ENCODE results near the gene SMARCD1. TPM values are rescaled to one million over a fixed set of nuclear protein-coding genes. Genes with fewer than 3 reads are reported as not detected.

The SMARCD1 gene
- total and polyA plus RNA-seq, 2 experiments from 2014 or later = 124 to 287 TPM

- Mint-ChIP-seq H3K27ac (no peak overlapping the region), H3K9me3 (no peaks in the 10 kb centered on the region; the same call in 2 of the 3 replicates), H3K4me1 (peaks cover 18% of the 10 kb centered on the region; the same call in 2 of the 3 replicates), H3K36me3 (ENCODE audit: low read depth) (peaks cover 73% of the 10 kb centered on the region), H3K27me3 (ENCODE audit: insufficient read depth, low read depth, poor library complexity) (no peaks in the 10 kb centered on the region), H3K4me3 (no peak overlapping the region)
- H3K9me2 ChIP-seq (ENCODE audit: insufficient read depth) = no peaks in the 10 kb centered on the region
- H4K20me1 ChIP-seq (replicated peaks; ENCODE audit: insufficient read depth) = peaks cover 18% of the 10 kb centered on the region
- DNase-seq (ENCODE audit: low spot score) (no peak), ATAC-seq (no peak)
- no peak for TF ChIP-seq CREB1 (CRISPR knock-in tag; IDR thresholded peaks at IDR 0.05; ENCODE audit: low read depth)
- H3K4me2 ChIP-seq = no peak overlapping the region
- H3F3A ChIP-seq (replicated peaks; ENCODE audit: low read depth) = peaks cover 31% of the 10 kb centered on the region
- H3K4me3 ChIP-seq = no peak overlapping the region
- no peak overlapping the region for H2AFZ ChIP-seq
- no peaks in the 10 kb centered on the region for H3K27me3 ChIP-seq (ENCODE audit: insufficient read depth)
- peaks cover 5% of the 10 kb centered on the region for H3K4me1 ChIP-seq (ENCODE audit: insufficient read depth)
- peaks cover 58% of the 10 kb centered on the region for H3K36me3 ChIP-seq (ENCODE audit: insufficient read depth)
- no peak overlapping the region for H3K27ac ChIP-seq (ENCODE audit: low read depth)
- peaks cover 27% of the 10 kb centered on the region for H3K79me2 ChIP-seq (replicated peaks; ENCODE audit: insufficient read depth)
These were observed 2.9 kb downstream of the SMARCD1 start for GRCh38 chr12:50087995-50088394.

- H4K20me1 ChIP-seq (replicated peaks; ENCODE audit: insufficient read depth) = peaks cover 18% of the 10 kb centered on the region
- H3K9me3 Mint-ChIP-seq = no peaks in the 10 kb centered on the region; the same call in 2 of the 3 replicates
- H2AFZ ChIP-seq = no peak overlapping the region
- H3K27me3 ChIP-seq (ENCODE audit: insufficient read depth) = no peaks in the 10 kb centered on the region
- H3K4me2 ChIP-seq = no peak overlapping the region
- H3K79me2 ChIP-seq (replicated peaks; ENCODE audit: insufficient read depth) = peaks cover 27% of the 10 kb centered on the region
- no peaks in the 10 kb centered on the region for H3K9me2 ChIP-seq (ENCODE audit: insufficient read depth)
- no peaks in the 10 kb centered on the region for H3K27me3 Mint-ChIP-seq (ENCODE audit: insufficient read depth, low read depth, poor library complexity)
- H3F3A ChIP-seq (replicated peaks; ENCODE audit: low read depth) = peaks cover 31% of the 10 kb centered on the region
- no peak for TF ChIP-seq ZNF114 (CRISPR knock-in tag; IDR thresholded peaks at IDR 0.05)
- no peak for TF ChIP-seq ETS1 (IDR thresholded peaks at IDR 0.05)
- TF ChIP-seq CTCF (conservative IDR thresholded peaks at IDR 0.05; ENCODE audit: low read depth in 2 of 2) = peak; percentile 74 to 78
- peak; percentile 83 for DNase-seq (ENCODE audit: low spot score)
- H3K4me3 Mint-ChIP-seq = no peak overlapping the region; the same call in 2 of the 3 replicates
- H3K4me1 Mint-ChIP-seq = peaks cover 14% of the 10 kb centered on the region; the same call in 2 of the 3 replicates
- H3K4me3 ChIP-seq = no peak overlapping the region
- peak; percentile 4; the same call in 1 of the 3 replicates for ATAC-seq
- H3K36me3 ChIP-seq (ENCODE audit: insufficient read depth) = peaks cover 65% of the 10 kb centered on the region
- no peak overlapping the region for H3K27ac ChIP-seq (ENCODE audit: low read depth)
- peaks cover 5% of the 10 kb centered on the region for H3K4me1 ChIP-seq (ENCODE audit: insufficient read depth)
- no peak overlapping the region for H3K27ac Mint-ChIP-seq
- H3K36me3 Mint-ChIP-seq (ENCODE audit: low read depth) = peaks cover 80% of the 10 kb centered on the region
These were observed 3.6 kb downstream of the SMARCD1 start for GRCh38 chr12:50088577-50089335.

- no peaks in the 10 kb centered on the region for H3K9me3 Mint-ChIP-seq
- peaks cover 31% of the 10 kb centered on the region for H3F3A ChIP-seq (replicated peaks; ENCODE audit: low read depth)
- no peak overlapping the region for H3K4me3 ChIP-seq
- ATAC-seq (no peak), DNase-seq (ENCODE audit: low spot score) (no peak)
- peaks cover 90% of the 10 kb centered on the region for H3K36me3 Mint-ChIP-seq (ENCODE audit: low read depth)
- no peak overlapping the region for H2AFZ ChIP-seq
- no peak overlapping the region for H3K27ac ChIP-seq (ENCODE audit: low read depth)
- H3K4me2 ChIP-seq = no peak overlapping the region
- no peaks in the 10 kb centered on the region for H3K27me3 Mint-ChIP-seq (ENCODE audit: insufficient read depth, low read depth, poor library complexity)
- no peak overlapping the region for H3K27ac Mint-ChIP-seq
- H3K9me2 ChIP-seq (ENCODE audit: insufficient read depth) = no peaks in the 10 kb centered on the region
- peaks cover 21% of the 10 kb centered on the region for H4K20me1 ChIP-seq (replicated peaks; ENCODE audit: insufficient read depth)
- peaks cover 18% of the 10 kb centered on the region for H3K79me2 ChIP-seq (replicated peaks; ENCODE audit: insufficient read depth)
- no peaks in the 10 kb centered on the region for H3K27me3 ChIP-seq (ENCODE audit: insufficient read depth)
- peaks cover 14% of the 10 kb centered on the region; the same call in 2 of the 3 replicates for H3K4me1 Mint-ChIP-seq
- H3K36me3 ChIP-seq (ENCODE audit: insufficient read depth) = peaks cover 74% of the 10 kb centered on the region
- H3K4me3 Mint-ChIP-seq = no peak overlapping the region
- H3K4me1 ChIP-seq (ENCODE audit: insufficient read depth) = no peaks in the 10 kb centered on the region; the same call in 1 of the 2 replicates
- no peak for TF ChIP-seq ZNF331 (CRISPR knock-in tag; IDR thresholded peaks at IDR 0.05; ENCODE audit: low read depth)
- no peak for TF ChIP-seq STAT1 (IDR thresholded peaks at IDR 0.05; ENCODE audit: unreplicated experiment)
- no peak for TF ChIP-seq REST (IDR thresholded peaks at IDR 0.05; ENCODE audit: unreplicated experiment)
These were observed 4.6 kb downstream of the SMARCD1 start for GRCh38 chr12:50089730-50090129.
